HEK293T (cell line): ENCODE measurements around the gene GADD45G.

Experiments
- ARNT ChIP-seq: fragments of 450-650 bp; IDR thresholded peaks from 2 replicates; pipeline ENCODE4 v1.6.1; 2017; ENCODE audit warnings: mild to moderate bottlenecking
- BHLHE40 ChIP-seq: fragments of 450-650 bp; IDR thresholded peaks from 2 replicates; pipeline ENCODE4 v1.6.1; 2016; ENCODE audit warnings: mild to moderate bottlenecking, moderate library complexity, borderline replicate concordance
- FOXM1 ChIP-seq: fragments of 450-650 bp; IDR thresholded peaks from 2 replicates; pipeline ENCODE4 v1.6.1; 2017; ENCODE audit warnings: mild to moderate bottlenecking, borderline replicate concordance

GRCh38 chr9:89622933-89623861, 18.4 kb downstream of the GADD45G start:
- TF ChIP-seq FOXM1 = no peak
- no peak for TF ChIP-seq BHLHE40
- TF ChIP-seq ARNT = no peak
